Suprapubic skin (tissue), 3 donors: ENCODE measurements around the gene KLF13.

ENCODE experiments used
- CTCF ChIP-seq, 2 donors: fragments of 200-600 bp in 1 of 2; fragments of 450-650 bp in 1 of 2; sonication (generic) in 1 of 2; IDR thresholded peaks; one replicate each; pipeline ENCODE4 v1.5.1; 2016 to 2019; ENCODE audit warnings: antibody characterized with exemption in 2 of 2, mild to moderate bottlenecking in 1 of 2, moderate library complexity in 1 of 2
- POLR2AphosphoS5 ChIP-seq, 3 donors: sonication (generic); formaldehyde crosslinking; IDR thresholded peaks; one replicate each; pipeline ENCODE4 v1.6.1; 2017; ENCODE audit warnings: antibody characterized with exemption in 3 of 3

- TF ChIP-seq POLR2AphosphoS5 (IDR thresholded peaks at IDR 0.05), result no peak
- no peak for TF ChIP-seq CTCF (IDR thresholded peaks at IDR 0.05)
Measured at GRCh38 chr15:31324186-31324585, 2.4 kb upstream of the KLF13 start.
